ENCODE measurements around the gene LHCGR.

The LHCGR gene

DNA sequence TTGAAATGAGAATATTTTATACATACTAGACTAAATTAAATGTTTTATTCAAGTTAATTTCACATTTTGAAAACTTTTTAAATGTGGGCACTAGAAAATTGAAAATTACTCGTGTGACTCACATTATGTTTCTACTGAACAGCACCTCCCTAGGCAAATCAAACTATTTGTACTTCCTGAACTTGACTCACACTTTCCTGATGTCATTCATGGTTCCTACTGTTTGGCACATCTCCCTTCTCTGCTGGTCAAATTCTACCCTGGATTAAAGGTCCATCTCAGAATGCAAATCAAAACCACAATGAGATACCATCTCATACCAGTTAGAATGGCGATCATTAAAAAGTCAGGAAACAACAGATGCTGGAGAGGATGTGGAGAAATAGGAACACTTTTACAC, 16.7 kb downstream of the LHCGR start:
- no peak for DNase-seq

DNA sequence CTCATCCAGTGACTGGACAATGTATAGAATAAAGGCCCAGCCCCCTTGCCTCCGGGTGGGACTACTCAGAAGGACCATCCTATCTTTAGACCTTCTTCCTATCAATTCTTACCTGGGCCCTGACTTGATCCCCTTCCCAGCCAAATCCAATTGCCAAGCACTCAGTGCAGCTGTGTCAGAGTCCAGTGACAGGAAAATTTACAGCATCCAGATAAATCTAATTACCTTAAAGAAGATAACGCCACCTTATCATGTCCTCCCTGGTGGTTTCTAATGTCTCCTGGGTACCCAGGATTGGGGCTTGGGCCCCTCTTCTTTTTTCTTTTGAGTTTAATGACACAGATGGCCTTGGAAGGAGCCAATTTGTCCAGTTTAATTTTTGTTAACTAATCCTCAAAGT, 19.3 kb downstream of the LHCGR start:
- no peak for DNase-seq

DNA sequence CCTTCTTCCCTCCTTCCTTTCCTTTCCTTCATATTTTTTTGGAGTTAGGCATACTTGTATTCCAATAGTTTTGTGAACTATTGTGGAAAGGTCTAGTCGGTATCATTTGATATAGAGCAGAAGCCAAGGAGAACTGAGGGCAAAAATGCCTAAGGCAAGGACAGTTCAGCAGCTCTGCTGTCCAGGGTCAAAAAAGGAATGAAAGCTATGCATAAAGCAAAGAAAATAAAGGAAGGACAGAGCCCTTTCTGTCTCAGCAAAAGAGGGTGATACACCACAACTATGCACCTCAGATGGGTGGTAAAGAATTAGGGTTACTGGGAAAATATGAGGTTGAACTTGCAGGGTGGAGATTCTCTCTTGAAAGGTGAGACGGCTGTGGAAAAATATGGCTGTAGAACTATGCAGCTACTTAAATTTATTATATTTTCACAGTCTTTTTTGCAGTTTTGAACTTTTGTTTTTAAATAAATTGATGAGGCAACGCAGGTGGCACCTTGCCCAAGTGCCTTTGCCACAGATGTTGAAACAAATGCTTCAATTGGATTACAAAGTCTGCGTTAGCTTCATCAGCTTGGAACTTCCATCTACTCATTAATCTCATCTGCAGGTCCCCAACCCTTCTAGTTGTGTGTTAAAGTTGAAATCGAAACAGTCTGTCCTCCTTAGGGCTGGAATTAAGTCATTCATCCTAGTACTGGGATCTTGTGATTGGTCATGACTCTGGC, 20.8 kb downstream of the LHCGR start:
- DNase-seq: no peak

DNA sequence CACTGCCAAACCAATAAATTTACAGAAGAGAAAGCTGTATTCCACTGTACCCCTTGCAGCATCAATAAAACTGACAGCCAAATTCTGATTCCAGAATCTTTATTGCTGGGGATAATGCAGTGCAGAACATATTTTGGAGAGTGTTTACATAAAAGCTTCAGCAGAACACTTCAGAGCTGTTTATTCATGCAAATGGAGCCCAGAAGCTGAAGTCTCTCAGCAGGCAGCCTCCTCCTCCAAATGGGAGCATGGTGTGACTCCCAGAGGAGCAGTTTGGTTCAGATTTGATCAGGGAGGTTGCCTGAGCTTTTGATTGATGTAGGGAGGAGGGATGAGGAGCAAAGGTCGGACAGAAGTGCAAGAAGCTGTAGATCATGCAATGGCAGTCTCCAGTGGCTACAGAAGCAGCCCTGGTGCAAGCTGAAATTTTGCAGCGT, 22.4 kb downstream of the LHCGR start:
- no peak for DNase-seq

DNA sequence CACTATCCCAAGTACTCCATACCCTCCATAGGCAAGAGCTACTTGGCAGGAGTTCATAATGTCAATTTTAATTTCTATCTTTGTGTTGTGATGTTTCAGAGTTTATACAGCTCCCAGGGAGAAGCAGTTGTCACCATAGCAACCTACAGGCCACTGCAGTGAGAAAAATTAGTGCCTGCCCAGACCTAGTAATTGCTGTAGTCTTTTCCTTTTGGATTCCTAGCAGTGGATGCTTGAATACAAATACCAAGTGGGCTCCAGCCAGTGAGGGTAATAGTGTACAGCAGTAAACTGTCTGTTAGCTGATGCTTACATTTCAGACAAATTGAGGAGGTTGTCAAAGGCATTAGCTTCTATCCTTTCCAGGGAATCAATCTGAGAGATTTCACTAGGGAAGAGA, 26.7 kb downstream of the LHCGR start:
- DNase-seq: no peak

DNA sequence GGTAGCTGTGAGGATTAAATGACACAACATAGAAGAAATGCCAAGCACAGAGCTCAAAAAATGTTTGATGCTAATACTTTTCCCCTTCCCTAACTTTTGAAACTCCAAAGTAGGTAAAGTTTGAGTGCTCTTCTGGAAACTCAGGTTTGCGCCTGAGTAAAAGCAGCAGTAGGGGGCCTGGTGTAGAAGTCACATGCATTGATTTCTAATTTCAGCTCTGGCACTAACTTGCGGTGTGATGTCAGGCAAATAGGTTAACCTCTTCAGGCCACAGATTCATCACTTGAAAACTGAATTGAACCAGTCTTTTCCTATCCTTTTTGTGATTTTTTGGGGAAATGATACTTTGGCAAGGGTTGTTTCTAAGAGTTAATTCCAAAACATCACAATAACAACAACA, 27.2 kb downstream of the LHCGR start:
- DNase-seq: no peak

DNA sequence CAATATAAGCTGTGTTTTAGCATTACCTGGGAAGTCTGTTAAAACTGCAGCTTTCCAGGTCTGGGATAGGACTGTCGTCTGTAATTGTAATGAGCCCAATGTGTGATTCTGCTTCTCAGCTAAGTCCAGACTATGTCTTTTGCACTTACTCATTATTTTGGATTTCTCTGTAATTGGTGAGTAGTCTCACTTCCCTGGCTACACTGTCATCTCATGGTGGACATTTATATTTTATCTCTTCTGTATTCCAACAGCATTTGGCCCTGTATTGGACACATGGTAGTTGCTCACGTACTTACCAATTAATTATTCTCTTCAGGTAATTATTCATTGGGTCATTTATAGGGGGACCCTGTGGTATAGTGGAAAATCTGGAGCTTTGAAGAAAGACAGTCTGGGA, 28.0 kb downstream of the LHCGR start:
- DNase-seq: no peak

DNA sequence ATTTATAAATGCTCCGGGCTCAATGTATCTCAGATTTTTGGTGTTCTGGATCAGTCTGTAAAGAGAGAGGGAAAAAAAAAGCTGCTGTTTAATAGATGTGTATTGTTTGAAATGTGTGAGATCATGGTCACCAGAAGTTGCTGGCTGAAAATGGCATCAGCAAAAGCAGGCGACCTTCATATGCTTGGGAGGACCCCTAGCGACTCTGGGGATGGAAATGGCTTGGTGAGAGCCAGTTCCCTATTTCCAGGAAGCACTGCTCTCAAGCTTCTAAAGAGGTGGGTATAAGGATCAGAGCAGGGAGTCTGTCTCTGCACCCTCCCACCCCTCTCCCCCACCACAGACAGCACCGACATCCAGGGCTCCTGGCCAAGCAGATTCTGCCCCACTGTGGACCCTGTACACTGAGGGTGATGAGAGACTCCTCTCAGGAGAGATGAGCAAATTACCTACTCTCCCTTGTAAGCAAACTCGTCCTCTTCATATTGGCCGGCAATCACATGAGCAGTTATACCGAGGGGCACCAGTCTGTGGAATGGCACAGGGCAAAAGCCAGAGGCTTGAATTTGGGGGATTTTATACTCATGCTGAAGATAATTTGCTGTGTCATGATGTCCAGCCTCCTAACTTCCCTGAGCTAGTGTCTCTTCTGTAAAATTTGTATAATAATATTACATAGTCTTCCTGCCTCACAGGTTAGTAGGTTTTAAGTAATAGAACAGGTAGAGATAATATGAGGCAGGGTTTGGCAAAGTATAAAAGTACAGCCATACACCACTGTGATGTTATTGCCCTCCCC, 29.6 kb downstream of the LHCGR start:
- DNase-seq: no peak

DNA sequence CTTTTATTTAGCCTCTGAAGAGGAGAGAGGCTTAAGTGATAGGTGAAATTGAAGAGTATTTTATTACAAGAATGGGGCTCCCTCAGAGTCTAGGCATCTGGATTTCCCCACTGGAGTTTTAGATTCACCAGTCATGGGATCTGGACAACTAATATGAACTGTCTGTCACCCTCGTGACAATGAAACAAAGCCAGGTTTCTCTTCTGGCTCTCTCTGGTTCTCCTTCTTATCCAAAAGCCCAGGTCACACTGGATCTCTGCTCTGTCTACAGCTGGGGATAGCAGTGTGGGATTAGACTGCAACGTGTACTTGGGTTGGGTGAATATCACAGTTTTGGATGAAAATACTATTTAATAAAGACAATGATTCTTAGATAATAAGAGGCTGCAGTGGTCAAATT, 31.2 kb downstream of the LHCGR start:
- no peak for DNase-seq

DNA sequence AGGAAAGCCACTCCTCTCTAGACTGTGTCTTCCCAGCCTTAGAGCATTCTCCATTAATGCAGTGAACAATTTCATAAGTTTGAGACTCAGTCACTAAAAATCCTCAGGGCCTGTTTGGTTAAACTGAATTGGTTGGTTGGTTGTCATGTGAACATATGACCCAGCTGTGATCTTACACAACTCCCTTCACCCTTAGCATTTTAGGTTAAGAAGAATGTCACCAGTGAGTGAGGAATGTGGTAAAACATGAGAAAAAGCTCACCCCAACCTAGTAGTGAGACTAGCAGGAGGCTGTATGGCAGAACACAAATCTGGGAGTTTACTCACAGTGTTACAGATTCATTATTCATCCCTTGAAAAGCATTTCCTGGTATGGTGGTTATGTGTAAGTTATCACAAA, 32.4 kb downstream of the LHCGR start:
- no peak for DNase-seq

DNA sequence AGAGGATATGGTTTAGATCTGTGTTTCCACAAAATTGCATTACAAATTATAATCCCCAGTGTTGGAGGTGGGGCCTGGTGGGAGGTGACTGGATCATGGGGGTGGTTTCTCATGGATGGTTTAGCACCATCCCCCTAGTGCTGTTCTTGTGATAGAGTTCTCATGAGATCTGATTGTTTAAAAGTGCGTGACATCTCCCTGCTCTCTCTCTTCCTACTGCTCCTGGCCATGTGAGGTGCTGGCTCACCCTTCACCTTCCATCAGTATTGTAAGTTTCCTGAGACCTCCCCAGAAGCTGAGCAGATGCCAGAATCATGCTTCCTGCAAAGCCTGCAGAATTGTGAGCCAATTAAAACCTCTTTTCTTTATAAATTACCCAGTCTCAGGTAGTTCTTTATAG, 33.1 kb downstream of the LHCGR start:
- no peak for DNase-seq

DNA sequence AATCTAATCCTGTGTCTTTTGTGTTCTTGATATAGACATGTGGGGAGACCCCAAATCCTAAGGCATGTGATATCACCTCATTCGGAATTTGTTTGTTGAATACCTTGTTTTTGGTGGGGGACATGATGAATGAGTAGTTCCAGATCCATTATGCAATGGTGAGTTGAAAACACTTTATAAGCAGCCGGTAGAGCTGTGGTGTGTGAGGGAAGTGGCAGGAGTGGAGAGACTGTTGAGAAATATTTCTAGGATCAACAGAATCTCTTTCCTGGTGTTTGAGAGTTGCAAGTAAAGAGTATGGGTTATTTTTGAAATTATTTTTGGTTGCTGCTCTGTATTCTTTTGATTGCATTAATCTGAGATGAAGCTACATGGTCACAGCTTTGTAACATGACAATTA, 34.4 kb downstream of the LHCGR start:
- DNase-seq: no peak

DNA sequence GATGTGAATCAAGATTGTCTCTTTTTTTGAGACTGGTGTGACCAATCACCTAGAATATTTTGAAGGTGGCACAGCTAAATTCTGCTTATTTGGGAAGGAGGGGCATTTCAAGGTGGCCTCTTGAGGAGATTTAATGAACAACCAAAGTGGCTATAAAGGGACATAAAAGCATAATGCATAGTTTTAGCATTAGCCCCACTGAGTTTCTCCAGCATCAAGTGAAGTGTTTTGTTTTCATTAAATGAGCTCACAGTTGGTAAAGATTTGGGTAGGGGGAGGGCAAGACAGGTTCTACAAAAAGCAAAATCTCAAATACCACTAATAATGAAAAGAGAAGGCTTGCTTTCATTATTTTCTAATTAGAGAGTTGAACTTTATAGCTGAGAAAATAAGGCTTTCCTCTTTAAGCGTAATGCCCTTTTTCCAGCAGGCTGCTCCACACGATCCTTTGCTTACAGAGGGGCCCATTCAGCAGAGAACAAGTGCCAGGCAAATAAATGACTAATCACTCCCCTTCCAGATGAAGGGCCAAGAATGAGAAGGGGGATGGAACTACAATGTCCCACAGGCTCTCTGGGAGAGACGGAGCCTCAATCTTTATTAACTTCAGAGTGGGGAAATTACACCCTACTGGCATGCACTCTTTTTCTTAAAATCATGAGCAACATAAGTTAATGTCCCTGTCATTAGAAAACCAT, 35.9 kb downstream of the LHCGR start:
- DNase-seq: peak in 1 of 2 experiments; percentile 23

DNA sequence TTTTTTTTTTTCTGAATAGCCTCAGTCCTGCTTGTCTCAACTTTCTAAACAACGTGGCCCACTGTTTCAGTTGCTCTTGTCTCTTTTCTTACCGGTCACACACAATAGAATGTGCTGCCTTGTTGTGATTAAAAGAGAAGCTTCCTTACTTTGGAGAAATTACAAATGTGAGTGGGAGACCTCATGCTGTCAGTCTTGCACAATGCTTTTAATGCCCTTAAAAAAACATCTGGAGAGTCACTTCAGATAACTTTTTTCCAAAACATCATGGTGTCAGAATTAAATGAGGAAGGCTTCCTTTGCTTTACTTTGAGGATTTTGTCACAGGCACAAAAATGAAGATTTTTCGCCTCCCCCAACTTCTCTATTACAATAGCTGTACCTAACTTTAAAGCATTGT, 37.7 kb downstream of the LHCGR start:
- DNase-seq: no peak

DNA sequence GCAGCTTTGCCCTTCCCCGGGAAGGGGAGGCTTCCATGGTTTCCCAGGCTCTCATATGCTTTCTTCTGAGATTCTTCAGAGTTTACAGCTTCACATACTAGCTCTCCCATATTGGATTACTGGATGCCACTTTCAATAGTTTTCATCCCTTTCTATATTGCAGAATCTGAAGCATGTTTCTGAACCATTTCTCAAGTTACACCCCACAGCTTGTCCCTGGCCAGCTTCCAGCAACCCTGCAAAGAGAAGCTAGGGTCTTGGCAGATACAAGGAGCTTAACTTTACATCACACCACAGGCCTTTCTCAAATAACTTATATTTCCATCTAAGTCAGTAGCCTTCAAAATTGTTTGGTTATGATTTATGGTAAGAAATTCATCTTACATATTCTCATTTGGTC, 39.6 kb downstream of the LHCGR start:
- no peak for DNase-seq

DNA sequence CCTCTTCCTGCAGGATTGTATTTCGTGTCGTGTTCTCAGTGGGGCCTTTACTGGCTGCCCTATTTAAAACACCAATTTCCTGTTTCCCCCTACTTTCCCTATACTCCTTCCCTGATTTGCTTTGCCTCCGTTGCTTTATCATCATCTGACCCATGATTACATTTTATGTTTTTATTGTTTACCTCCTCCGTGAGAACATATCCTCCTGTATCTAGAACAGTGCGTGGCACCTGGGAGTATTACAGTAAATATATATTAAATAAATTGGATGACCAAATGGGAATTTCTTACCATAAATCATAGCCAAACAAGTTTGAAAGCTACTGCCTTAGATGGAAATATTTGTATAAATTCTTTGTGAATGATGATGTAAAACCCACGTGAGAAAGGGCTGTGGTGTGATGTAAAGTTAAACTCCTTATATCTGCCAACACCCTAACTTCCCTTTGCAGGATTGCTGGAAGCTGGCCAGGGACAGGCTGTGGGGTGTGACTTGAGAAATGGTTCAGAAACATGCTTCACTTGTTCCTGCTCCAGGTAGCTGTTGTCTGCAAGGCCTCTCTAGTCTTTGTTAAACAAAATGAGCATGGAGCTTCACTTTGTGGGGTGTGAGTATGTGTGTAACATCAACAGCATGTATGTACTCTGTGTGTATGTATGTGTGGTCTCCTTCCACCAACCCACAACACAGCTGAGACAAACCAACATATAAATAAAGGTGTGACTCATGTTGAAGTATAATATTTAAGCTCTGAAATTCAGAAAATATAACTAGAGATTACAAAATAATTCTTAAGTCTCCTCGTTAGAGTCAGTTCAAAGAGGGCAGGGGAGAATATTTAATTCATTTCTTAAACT, 40.3 kb downstream of the LHCGR start:
- DNase-seq: no peak

DNA sequence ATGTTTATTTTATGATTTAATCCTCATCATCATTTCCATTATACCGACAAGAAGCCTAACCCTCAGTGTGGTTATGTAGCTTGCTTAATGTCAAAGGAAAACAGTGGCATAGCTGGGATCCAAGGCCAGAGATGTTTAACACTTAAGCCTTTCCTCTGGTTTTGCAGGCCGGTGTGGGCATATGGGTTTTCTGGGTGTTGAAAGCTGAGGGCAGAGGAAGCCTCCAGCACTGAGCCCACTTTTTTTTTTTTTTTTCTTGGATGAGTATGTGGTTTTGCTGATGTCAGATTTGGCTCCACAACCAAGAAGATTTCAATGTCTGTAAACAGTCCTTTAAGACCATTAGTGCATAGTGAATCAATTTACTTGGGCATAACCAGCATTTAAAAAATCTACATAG, 41.3 kb downstream of the LHCGR start:
- DNase-seq: no peak

DNA sequence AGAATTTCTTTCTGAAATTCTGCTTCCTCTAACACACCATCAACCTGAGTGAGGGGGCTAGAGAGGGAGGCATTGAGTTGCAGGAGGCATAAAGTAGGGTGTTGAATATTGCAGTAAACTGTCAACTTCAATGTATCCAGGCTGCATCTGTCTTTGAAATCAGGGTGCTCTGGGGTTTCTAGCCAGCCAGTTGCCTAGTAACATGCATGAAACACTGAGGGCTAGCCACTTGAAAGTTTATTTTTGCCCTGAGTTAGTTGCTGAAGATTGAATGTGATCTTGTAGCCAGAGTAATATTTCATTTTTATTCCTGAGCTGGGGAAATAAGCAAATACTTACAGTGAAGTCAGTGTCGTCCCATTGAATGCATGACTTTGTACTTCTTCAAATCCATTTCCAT, 41.9 kb downstream of the LHCGR start:
- DNase-seq: no peak

DNA sequence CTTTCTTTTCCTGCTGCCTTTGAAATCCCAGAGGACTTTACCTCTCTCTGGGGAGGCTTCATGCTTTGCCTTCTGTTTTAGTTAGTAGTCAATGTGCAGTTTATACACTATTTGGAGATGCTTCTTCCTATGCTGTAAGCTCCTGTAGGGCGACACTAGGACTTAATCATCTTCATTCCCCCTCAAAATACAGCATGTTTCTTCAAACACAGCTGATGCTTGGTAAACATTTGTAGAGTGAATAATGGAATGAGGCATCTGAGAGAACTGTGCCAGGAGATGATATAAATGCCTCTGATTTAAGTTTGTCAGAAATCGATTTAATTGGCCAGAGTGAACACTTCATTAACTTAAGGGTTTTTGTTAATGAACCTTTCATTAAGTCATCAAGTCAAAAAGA, 43.4 kb downstream of the LHCGR start:
- no peak for DNase-seq

DNA sequence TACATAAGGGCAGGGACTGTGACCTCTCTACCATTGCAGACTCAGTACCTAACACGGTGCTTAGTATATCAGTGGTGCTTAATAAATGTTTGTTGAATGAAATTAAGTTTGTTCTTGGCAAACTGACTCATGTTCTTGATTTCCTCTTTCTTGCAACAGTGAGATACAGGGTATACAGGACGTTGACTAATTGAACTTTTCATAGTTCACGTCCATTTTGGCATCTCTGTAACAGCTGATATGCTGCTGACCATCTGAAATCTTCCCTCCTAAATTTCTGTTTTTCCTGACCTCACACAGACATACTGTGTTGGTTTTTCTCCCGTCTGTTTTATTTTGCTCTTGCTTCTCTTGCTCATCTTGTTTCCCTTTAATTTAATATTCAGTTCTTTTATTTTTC, 44.2 kb downstream of the LHCGR start:
- no peak for DNase-seq

DNA sequence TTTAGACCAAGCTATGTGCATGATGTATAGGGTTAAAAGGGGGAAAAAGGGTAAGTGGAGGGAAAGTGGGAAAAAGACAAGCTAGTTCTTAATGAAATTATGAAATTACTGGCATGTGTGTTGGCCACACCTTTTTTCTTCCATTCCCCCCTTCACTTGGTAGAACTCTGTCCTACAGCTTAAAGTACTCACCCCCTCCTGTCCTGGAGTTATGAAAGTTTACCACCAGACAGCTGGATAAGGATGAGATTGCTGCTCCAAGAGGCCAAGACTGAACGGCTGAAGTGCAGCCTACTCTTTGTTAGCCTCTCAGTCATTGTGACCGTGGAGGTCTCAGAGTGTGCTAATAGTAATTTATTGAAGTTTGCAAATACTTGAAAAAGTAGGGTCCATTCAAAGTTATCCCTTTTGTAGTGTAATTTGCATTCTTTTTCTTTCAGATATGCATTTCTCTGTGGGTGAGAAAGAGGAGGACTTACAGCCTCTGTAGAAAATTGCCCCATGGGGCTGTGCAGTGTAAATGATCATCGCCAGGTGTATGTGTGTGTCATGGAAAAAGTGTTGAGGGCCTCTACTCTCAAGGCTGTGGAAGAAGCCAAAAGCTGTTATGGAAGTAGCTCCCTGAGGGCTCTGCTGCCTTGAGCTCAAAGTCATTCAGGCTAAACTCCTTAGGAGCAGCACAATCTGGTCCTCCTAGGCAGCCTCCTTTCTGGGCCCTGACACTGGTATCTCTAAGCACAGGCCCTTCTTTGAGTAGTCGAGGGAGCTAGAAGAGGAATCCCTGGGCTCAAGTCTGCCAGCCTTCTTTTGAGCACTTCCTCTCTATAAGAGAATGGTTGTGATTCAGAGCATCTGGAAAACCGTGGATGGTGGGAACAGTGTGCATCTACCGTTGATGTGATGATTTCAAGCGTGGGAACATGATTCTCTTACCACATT, 46.2 kb downstream of the LHCGR start:
- DNase-seq: no peak

DNA sequence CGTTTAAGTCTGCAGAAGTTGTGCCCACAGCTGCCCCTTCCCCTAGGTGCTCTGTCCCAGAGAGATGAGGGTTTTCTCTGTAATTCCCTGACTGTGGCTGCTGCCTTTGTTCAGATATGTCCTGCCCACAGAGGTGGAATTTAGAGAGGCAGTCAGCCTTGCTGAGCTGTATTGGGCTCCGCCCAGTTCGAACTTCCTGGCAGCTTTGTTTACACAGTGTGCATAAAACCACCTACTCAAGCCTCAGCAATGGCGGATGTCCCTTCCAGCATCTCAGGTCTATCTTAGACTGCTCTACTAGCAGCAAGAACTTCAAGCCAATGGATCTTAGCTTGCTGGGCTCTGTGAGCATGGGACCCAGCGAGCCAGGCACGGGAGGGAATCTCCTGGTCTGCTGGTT, 48.1 kb downstream of the LHCGR start:
- DNase-seq: peak; percentile 5 to 11
